Endothelial cell (in vitro differentiated cells): ENCODE data around the gene USP21. TPM values are rescaled to one million over a fixed set of nuclear protein-coding genes. Genes with fewer than 3 reads are reported as not detected.

ENCODE experiments used
- DNase-seq: peaks from one replicate; pipeline ENCODE4 v3.0.0; 2021; ENCODE audit warnings: low spot score
- H3K27ac Mint-ChIP-seq: one replicate; pipeline ENCODE4 v1.8.0; 2021; ENCODE audit warnings: mixed read lengths, inconsistent platforms; ENCODE audit not compliant: unreplicated experiment
- H3K27me3 Mint-ChIP-seq: one replicate; pipeline ENCODE4 v1.8.0; 2021; ENCODE audit warnings: mild to moderate bottlenecking, moderate library complexity, mixed read lengths, inconsistent platforms; ENCODE audit not compliant: unreplicated experiment
- H3K36me3 Mint-ChIP-seq: one replicate; pipeline ENCODE4 v1.8.0; 2021; ENCODE audit warnings: mild to moderate bottlenecking, low read depth, mixed read lengths, inconsistent platforms; ENCODE audit not compliant: unreplicated experiment
- H3K4me1 Mint-ChIP-seq: one replicate; pipeline ENCODE4 v1.8.0; 2021; ENCODE audit warnings: mild to moderate bottlenecking, mixed read lengths, inconsistent platforms; ENCODE audit not compliant: unreplicated experiment
- H3K4me3 Mint-ChIP-seq: one replicate; pipeline ENCODE4 v1.8.0; 2021; ENCODE audit warnings: mild to moderate bottlenecking, mixed read lengths, inconsistent platforms; ENCODE audit not compliant: unreplicated experiment
- H3K9me3 Mint-ChIP-seq: one replicate; pipeline ENCODE4 v1.8.0; 2021; ENCODE audit warnings: mixed read lengths, inconsistent platforms; ENCODE audit not compliant: unreplicated experiment
- CTCF ChIP-seq: fragments of 200-600 bp; sonication (generic); IDR thresholded peaks from one replicate; pipeline ENCODE4 v1.5.0; 2021; ENCODE audit warnings: antibody characterized with exemption; ENCODE audit not compliant: unreplicated experiment
- long read RNA-seq: library from polyadenylated mRNA; unstranded; transcript quantifications from one replicate; pipeline ENCODE4 v2.0.0, GENCODE V29; 2020; ENCODE audit not compliant: unreplicated experiment
- total RNA-seq: library from RNA; stranded (reverse); fragmentation: NEBNext Ultra II Directional; extraction: Animal tissue kit (Norgen Biotek cat#: 25700); gene quantifications from one replicate; pipeline ENCODE4 v1.2.1, GENCODE V29; 2021; ENCODE audit not compliant: unreplicated experiment

The USP21 gene
- 22.2 TPM for total RNA-seq
- long read RNA-seq, partial matches to known transcripts = 2 of 7 reads
- long read RNA-seq, other reads (novel, unspliced or antisense) = 1 of 7 reads

- TF ChIP-seq CTCF = no peak
- Mint-ChIP-seq H3K27ac (peak within 1 kb of the TSS; percentile 92), H3K36me3 (peaks cover 46% of the 10 kb centered on the region), H3K27me3 (peaks cover 18% of the 10 kb centered on the region), H3K4me3 (peak within 1 kb of the TSS; percentile 92), H3K9me3 (no peaks in the 10 kb centered on the region), H3K4me1 (peaks cover 50% of the 10 kb centered on the region)
- peak; percentile 90 for DNase-seq
These were observed at the start of gene USP21 for GRCh38 chr1:161159087-161159912. USP21 (plus strand) TSS chr1:161159500; CDS start chr1:161160641, 1,141 bp downstream.

GRCh38 chr1:161111117-161111516 is 48.2 kb upstream of the USP21 start:
- H3K9me3 Mint-ChIP-seq = no peaks in the 10 kb centered on the region
- DNase-seq = no peak
- H3K4me3 Mint-ChIP-seq = no peak overlapping the region
- H3K36me3 Mint-ChIP-seq = no peaks in the 10 kb centered on the region
- peaks cover 1% of the 10 kb centered on the region for H3K27me3 Mint-ChIP-seq
- H3K27ac Mint-ChIP-seq = no peak overlapping the region
- no peak for TF ChIP-seq CTCF
- peaks cover 20% of the 10 kb centered on the region for H3K4me1 Mint-ChIP-seq

GRCh38 chr1:161111527-161111926 is 47.8 kb upstream of the USP21 start:
- Mint-ChIP-seq H3K4me1 (peaks cover 23% of the 10 kb centered on the region), H3K27ac (no peak overlapping the region), H3K4me3 (no peak overlapping the region), H3K27me3 (peaks cover 3% of the 10 kb centered on the region), H3K9me3 (no peaks in the 10 kb centered on the region), H3K36me3 (no peaks in the 10 kb centered on the region)
- no peak for TF ChIP-seq CTCF
- DNase-seq = no peak

- Mint-ChIP-seq H3K27me3 (peaks cover 6% of the 10 kb centered on the region), H3K27ac (peak overlapping the region; percentile 4), H3K9me3 (no peaks in the 10 kb centered on the region), H3K36me3 (no peaks in the 10 kb centered on the region), H3K4me1 (peaks cover 34% of the 10 kb centered on the region), H3K4me3 (no peak overlapping the region)
- no peak for DNase-seq
- TF ChIP-seq CTCF = no peak
These were observed 45.4 kb upstream of the USP21 start for GRCh38 chr1:161113915-161114314.

GRCh38 chr1:161114556-161114955 is 44.7 kb upstream of the USP21 start:
- H3K4me3 Mint-ChIP-seq = no peak overlapping the region
- H3K27me3 Mint-ChIP-seq = peaks cover 8% of the 10 kb centered on the region
- H3K4me1 Mint-ChIP-seq = peaks cover 40% of the 10 kb centered on the region
- H3K9me3 Mint-ChIP-seq = no peaks in the 10 kb centered on the region
- H3K27ac Mint-ChIP-seq = no peak overlapping the region
- peaks cover 1% of the 10 kb centered on the region for H3K36me3 Mint-ChIP-seq
- no peak for DNase-seq
- TF ChIP-seq CTCF = no peak
